ENCODE results near the gene TRIO. TPM values are rescaled to one million over a fixed set of nuclear protein-coding genes. Genes with fewer than 3 reads are reported as not detected.

The TRIO gene
- total and polyA plus RNA-seq, 10 of the 15 experiments (the other 5 are each of a cell fraction or from before 2014, with no cell fraction given) = 5.1 to 96.4 (median 44.6) TPM

DNA sequence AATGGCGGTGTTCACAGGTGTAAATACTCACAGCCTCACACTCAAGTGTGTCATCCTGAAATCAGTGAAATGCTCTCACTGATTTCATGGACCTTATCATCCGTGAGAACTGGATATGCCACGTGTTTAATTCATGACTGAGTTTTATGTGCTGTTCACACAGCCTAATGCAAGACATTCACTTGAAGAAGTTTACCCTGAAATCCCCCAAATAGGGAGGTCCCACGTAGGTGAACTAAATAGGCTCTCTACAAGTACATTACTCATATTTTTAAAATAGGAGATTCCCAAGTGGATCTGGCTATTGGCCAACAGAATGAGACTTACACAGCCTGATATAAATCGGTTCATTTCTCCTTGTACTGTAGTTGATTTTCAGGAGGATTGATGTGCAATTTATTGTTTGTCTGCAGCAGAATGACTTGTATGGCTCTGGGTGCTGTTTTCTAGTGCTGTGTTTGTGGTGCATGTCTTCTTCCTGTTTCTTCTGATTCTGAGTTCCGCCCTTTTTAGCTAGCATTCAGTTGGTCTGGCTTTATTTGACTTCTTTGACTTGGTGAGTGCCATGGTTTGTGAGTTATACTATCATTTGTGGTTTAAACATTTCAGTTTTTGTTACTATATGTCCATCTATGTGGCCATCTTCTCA lies 25.1 kb downstream of the TRIO start (continued):
- TF ChIP-seq, protein P1, sequence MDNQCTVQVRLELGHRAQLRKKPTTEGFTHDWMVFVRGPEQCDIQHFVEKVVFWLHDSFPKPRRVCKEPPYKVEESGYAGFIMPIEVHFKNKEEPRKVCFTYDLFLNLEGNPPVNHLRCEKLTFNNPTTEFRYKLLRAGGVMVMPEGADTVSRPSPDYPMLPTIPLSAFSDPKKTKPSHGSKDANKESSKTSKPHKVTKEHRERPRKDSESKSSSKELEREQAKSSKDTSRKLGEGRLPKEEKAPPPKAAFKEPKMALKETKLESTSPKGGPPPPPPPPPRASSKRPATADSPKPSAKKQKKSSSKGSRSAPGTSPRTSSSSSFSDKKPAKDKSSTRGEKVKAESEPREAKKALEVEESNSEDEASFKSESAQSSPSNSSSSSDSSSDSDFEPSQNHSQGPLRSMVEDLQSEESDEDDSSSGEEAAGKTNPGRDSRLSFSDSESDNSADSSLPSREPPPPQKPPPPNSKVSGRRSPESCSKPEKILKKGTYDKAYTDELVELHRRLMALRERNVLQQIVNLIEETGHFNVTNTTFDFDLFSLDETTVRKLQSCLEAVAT (IDR thresholded peaks at IDR 0.05) = peak; percentile 83
- TF ChIP-seq, protein P2, sequence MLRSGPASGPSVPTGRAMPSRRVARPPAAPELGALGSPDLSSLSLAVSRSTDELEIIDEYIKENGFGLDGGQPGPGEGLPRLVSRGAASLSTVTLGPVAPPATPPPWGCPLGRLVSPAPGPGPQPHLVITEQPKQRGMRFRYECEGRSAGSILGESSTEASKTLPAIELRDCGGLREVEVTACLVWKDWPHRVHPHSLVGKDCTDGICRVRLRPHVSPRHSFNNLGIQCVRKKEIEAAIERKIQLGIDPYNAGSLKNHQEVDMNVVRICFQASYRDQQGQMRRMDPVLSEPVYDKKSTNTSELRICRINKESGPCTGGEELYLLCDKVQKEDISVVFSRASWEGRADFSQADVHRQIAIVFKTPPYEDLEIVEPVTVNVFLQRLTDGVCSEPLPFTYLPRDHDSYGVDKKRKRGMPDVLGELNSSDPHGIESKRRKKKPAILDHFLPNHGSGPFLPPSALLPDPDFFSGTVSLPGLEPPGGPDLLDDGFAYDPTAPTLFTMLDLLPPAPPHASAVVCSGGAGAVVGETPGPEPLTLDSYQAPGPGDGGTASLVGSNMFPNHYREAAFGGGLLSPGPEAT (IDR thresholded peaks at IDR 0.05; ENCODE audit: low read depth) = peak; percentile 43; the same call in 1 of the 2 replicates
- no peak for TF ChIP-seq PAX5 (IDR thresholded peaks at IDR 0.05; ENCODE audit: borderline replicate concordance, low read depth, low read length)
- no peak for TF ChIP-seq CREM (IDR thresholded peaks at IDR 0.05; ENCODE audit: low read depth)
- TF ChIP-seq JUNB (IDR thresholded peaks at IDR 0.05) = peak; percentile 20; the same call in 1 of the 2 replicates
- TF ChIP-seq, protein P3, sequence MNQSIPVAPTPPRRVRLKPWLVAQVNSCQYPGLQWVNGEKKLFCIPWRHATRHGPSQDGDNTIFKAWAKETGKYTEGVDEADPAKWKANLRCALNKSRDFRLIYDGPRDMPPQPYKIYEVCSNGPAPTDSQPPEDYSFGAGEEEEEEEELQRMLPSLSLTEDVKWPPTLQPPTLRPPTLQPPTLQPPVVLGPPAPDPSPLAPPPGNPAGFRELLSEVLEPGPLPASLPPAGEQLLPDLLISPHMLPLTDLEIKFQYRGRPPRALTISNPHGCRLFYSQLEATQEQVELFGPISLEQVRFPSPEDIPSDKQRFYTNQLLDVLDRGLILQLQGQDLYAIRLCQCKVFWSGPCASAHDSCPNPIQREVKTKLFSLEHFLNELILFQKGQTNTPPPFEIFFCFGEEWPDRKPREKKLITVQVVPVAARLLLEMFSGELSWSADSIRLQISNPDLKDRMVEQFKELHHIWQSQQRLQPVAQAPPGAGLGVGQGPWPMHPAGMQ (IDR thresholded peaks at IDR 0.05; ENCODE audit: borderline replicate concordance) = no peak
- 0 out of 2 replicates have a peak, but pooled peaks have one; percentile 56 for TF ChIP-seq MTA3 (IDR thresholded peaks at IDR 0.05; ENCODE audit: borderline replicate concordance, low read length)
- TF ChIP-seq PML (IDR thresholded peaks at IDR 0.05; ENCODE audit: low read length) = no peak; the same call in none of the 2 replicates
- TF ChIP-seq BMI1 (IDR thresholded peaks at IDR 0.05; ENCODE audit: borderline replicate concordance) = no peak
- TF ChIP-seq ZNF24 (IDR thresholded peaks at IDR 0.05) = no peak
- TF ChIP-seq, protein P4, sequence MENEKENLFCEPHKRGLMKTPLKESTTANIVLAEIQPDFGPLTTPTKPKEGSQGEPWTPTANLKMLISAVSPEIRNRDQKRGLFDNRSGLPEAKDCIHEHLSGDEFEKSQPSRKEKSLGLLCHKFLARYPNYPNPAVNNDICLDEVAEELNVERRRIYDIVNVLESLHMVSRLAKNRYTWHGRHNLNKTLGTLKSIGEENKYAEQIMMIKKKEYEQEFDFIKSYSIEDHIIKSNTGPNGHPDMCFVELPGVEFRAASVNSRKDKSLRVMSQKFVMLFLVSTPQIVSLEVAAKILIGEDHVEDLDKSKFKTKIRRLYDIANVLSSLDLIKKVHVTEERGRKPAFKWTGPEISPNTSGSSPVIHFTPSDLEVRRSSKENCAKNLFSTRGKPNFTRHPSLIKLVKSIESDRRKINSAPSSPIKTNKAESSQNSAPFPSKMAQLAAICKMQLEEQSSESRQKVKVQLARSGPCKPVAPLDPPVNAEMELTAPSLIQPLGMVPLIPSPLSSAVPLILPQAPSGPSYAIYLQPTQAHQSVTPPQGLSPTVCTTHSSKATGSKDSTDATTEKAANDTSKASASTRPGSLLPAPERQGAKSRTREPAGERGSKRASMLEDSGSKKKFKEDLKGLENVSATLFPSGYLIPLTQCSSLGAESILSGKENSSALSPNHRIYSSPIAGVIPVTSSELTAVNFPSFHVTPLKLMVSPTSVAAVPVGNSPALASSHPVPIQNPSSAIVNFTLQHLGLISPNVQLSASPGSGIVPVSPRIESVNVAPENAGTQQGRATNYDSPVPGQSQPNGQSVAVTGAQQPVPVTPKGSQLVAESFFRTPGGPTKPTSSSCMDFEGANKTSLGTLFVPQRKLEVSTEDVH (IDR thresholded peaks at IDR 0.05; ENCODE audit: low read depth, partially characterized antibody) = no peak
- TF ChIP-seq BHLHE40 (IDR thresholded peaks at IDR 0.05; ENCODE audit: borderline replicate concordance in 1 of 2, low read depth in 2 of 2, low read length in 1 of 2) = 0 out of 4 replicates have a peak, but pooled peaks of 1 of the 2 experiments have one; percentile 7
- TF ChIP-seq, protein P5, sequence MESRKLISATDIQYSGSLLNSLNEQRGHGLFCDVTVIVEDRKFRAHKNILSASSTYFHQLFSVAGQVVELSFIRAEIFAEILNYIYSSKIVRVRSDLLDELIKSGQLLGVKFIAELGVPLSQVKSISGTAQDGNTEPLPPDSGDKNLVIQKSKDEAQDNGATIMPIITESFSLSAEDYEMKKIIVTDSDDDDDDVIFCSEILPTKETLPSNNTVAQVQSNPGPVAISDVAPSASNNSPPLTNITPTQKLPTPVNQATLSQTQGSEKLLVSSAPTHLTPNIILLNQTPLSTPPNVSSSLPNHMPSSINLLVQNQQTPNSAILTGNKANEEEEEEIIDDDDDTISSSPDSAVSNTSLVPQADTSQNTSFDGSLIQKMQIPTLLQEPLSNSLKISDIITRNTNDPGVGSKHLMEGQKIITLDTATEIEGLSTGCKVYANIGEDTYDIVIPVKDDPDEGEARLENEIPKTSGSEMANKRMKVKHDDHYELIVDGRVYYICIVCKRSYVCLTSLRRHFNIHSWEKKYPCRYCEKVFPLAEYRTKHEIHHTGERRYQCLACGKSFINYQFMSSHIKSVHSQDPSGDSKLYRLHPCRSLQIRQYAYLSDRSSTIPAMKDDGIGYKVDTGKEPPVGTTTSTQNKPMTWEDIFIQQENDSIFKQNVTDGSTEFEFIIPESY (IDR thresholded peaks at IDR 0.05) = no peak
